Stomach (tissue), 9 donors: ENCODE results near the gene NKTR. TPM values are rescaled to one million over a fixed set of nuclear protein-coding genes. Genes with fewer than 3 reads are reported as not detected.

ENCODE experiments used
- DNase-seq, 2 donors: peaks; one replicate each; pipeline versions ENCODE4 v3.0.0 to v3.0.0-alpha.2; 2013 to 2019
- H3K27ac ChIP-seq, 5 donors: fragments of 200-600 bp in 4 of 5; sonication (generic) in 4 of 5; one replicate each; pipeline ENCODE4 v1.5.1; 2013 to 2019; ENCODE audit warnings: mild to moderate bottlenecking in 1 of 5, moderate library complexity in 1 of 5
- H3K27me3 ChIP-seq, 3 donors: fragments of 200-600 bp; sonication (generic); one replicate each; pipeline ENCODE4 v1.5.1; 2017 to 2019; ENCODE audit warnings: mixed run types in 1 of 3
- H3K36me3 ChIP-seq, 4 donors: fragments of 200-600 bp; sonication (generic); 1 replicate in 3 of 4; 2 replicates in 1 of 4; pipeline ENCODE4 v1.5.1; 2016 to 2019
- H3K4me1 ChIP-seq, 4 donors: fragments of 200-600 bp; sonication (generic); one replicate each; pipeline ENCODE4 v1.5.1; 2016 to 2019
- H3K4me3 ChIP-seq, 4 donors: fragments of 200-600 bp; sonication (generic) in 3 of 4; one replicate each; pipeline ENCODE4 v1.5.1; 2016 to 2019; ENCODE audit warnings: mild to moderate bottlenecking in 1 of 4
- H3K9me3 ChIP-seq, 4 donors: fragments of 200-600 bp; sonication (generic); one replicate each; pipeline ENCODE4 v1.5.1; 2016 to 2019
- CTCF ChIP-seq, 7 experiments: fragments of 450-650 bp in 4 of 7; fragments of 200-600 bp in 3 of 7; sonication (generic) in 3 of 7; IDR thresholded peaks; one replicate each; pipeline ENCODE4 v1.5.1; 2016 to 2019; ENCODE audit warnings: antibody characterized with exemption in 7 of 7, control low read depth in 2 of 7, mild to moderate bottlenecking in 1 of 7
- EP300 ChIP-seq: sonication (generic); formaldehyde crosslinking; IDR thresholded peaks from one replicate; pipeline ENCODE4 v1.6.1; 2017; ENCODE audit warnings: antibody characterized with exemption
- POLR2A ChIP-seq, 4 donors: fragments of 450-650 bp; IDR thresholded peaks; one replicate each; pipeline ENCODE4 v1.6.1; 2016; ENCODE audit warnings: antibody characterized with exemption in 4 of 4, control low read depth in 2 of 4, mild to moderate bottlenecking in 1 of 4, moderate library complexity in 1 of 4
- POLR2AphosphoS5 ChIP-seq, 3 donors: sonication (generic); formaldehyde crosslinking; IDR thresholded peaks; one replicate each; pipeline ENCODE4 v1.6.1; 2016; ENCODE audit warnings: antibody characterized with exemption in 3 of 3
- WGBS, 5 donors: extraction: QIAGEN DNeasy Blood & Tissue Kit in 3 of 5; methylation state at CpG; one replicate each; pipeline versions ENCODE4 v1.1.5 to v1.1.7; 2013 to 2018; 5-methylcytosine and 5-hydroxymethylcytosine counted together
- intact Hi-C: fragments of 100-400 bp; cut with DNase I; formaldehyde crosslinking; loops from one replicate; pipeline ENCODE4 v1.15.1; 2023; ENCODE audit warnings: low total_unique reads
- polyA plus RNA-seq, 3 donors: library from polyadenylated mRNA; stranded (reverse); fragments of 200-250 nt; gene quantifications; one replicate each; pipeline ENCODE4 v1.2.3, GENCODE V29; 2013
- total RNA-seq, 5 donors: library from RNA; depleted of rRNA; stranded (reverse); fragments of >200 nt; gene quantifications; one replicate each; pipeline versions ENCODE4 v1.1.0 to v1.2.3, GENCODE V29; 2014 to 2016
- donor health status: healthy with polysubstance abuse.
- donor health status: Bipolar disorder and iron deficiency.
- donor health status: healthy.

The NKTR gene
- total and polyA plus RNA-seq, 8 donors, result 3.8 to 488 (median 106) TPM

GRCh38 chr3:42631620-42632019 is 31.1 kb downstream of the NKTR start:
- H3K36me3 ChIP-seq, result peaks cover 52 to 90% (median 80%) of the 10 kb centered on the region in 4 donors

DNA sequence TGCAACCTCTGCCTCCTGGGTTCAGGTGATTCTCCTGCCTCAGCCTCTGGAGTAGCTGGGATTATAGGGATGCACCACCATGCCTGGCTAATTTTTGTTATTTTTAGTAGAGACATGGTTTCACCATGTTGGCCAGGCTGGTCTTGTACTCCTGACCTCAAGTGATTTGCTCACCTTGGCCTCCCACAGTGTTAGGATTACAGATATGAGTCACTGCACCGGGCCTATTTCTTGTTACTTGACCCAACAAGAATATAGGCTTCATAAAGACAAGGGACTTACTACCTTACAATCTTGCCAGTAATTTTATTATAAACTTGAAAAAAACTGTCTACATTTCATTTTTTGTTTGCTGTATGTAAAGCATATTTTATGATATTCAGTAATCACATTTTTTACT is 31.7 kb downstream of the NKTR start:
- DNase-seq, result no peak
- Histone ChIP-seq H3K4me1 (peaks cover 0 to 4% (median 0%) of the 10 kb centered on the region in 4 donors), H3K36me3 (peaks cover 57 to 93% (median 85%) of the 10 kb centered on the region in 4 donors), H3K9me3 (no peaks in the 10 kb centered on the region), H3K27me3 (no peaks in the 10 kb centered on the region), H3K4me3 (no peak overlapping the region), H3K27ac (no peak overlapping the region)
- TF ChIP-seq CTCF (IDR thresholded peaks at IDR 0.05) (no peak), EP300 (no peak), POLR2AphosphoS5 (IDR thresholded peaks at IDR 0.05) (no peak), POLR2A (IDR thresholded peaks at IDR 0.05) (no peak)
- WGBS, 5 donors, result 38 to 69% (median 53%) methylated on average over 1 of the region's 1 CpG
- intact Hi-C loops, result no loop called here

More at GRCh38 chr3:42631620-42632019, 31.1 kb downstream of the NKTR start:
- Histone ChIP-seq H3K9me3 (no peaks in the 10 kb centered on the region), H3K27me3 (no peaks in the 10 kb centered on the region), H3K27ac (no peak overlapping the region), H3K4me1 (peaks cover 0 to 4% (median 0%) of the 10 kb centered on the region in 4 donors), H3K4me3 (no peak overlapping the region)
- no peak for DNase-seq
- intact Hi-C loops, result no loop called here
- TF ChIP-seq EP300 (no peak), CTCF (IDR thresholded peaks at IDR 0.05) (no peak), POLR2A (IDR thresholded peaks at IDR 0.05) (no peak), POLR2AphosphoS5 (IDR thresholded peaks at IDR 0.05) (no peak)
- WGBS, 5 donors, result 93 to 97% (median 95%) methylated on average over 2 of the region's 2 CpGs

DNA sequence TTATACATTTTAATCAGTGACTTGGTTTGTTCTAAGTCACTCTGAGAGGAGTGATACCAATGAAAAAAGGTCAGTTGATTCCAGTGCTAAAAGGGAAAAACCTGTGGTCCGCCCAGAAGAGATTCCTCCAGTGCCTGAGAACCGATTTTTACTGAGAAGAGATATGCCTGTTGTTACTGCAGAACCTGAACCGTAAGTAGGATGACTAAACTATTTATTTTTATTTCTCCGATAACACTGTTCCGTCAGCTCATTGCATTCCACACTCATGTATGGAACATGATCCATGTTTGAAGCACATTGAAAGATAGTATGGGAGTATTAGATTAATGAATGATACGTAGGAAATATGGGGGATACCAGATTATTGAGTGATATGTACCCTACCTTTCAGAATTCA is 33.1 kb downstream of the NKTR start:
- Histone ChIP-seq H3K4me1 (peaks cover 0 to 7% (median 0%) of the 10 kb centered on the region in 4 donors), H3K27ac (no peak overlapping the region), H3K36me3 (peaks cover 71 to 93% (median 89%) of the 10 kb centered on the region in 4 donors), H3K9me3 (no peaks in the 10 kb centered on the region), H3K4me3 (no peak overlapping the region), H3K27me3 (no peaks in the 10 kb centered on the region)
- intact Hi-C loops, result no loop called here
- TF ChIP-seq POLR2A (IDR thresholded peaks at IDR 0.05) (no peak), CTCF (IDR thresholded peaks at IDR 0.05) (no peak)
- 81 to 89% (median 83%) methylated on average over 6 of the region's 6 CpGs for WGBS, 5 donors
- no peak for DNase-seq

- WGBS, 5 donors, result 79 to 92% (median 91%) methylated on average over 2 of the region's 2 CpGs
- TF ChIP-seq EP300, result no peak
- peaks cover 81 to 100% (median 100%) of the 10 kb centered on the region in 4 donors for H3K36me3 ChIP-seq
- DNase-seq, result no peak
- intact Hi-C loops, result no loop called here
- no peaks in the 10 kb centered on the region for H3K9me3 ChIP-seq
- H3K4me3 ChIP-seq, result no peak overlapping the region
- peaks cover 0 to 12% (median 4%) of the 10 kb centered on the region in 4 donors for H3K4me1 ChIP-seq
- no peaks in the 10 kb centered on the region for H3K27me3 ChIP-seq
- H3K27ac ChIP-seq, result no peak overlapping the region
Observed at GRCh38 chr3:42635111-42635510, 34.6 kb downstream of the NKTR start.

GRCh38 chr3:42637001-42637400 is 36.5 kb downstream of the NKTR start:
- intact Hi-C loops, result no loop called here
- H3K4me1 ChIP-seq, result peaks cover 0 to 12% (median 3%) of the 10 kb centered on the region in 4 donors
- H3K27ac ChIP-seq, result no peak overlapping the region
- WGBS, 5 donors, result 85 to 95% (median 90%) methylated on average over 6 of the region's 6 CpGs
- no peak for TF ChIP-seq POLR2A (IDR thresholded peaks at IDR 0.05)
- TF ChIP-seq POLR2AphosphoS5 (IDR thresholded peaks at IDR 0.05), result no peak
- TF ChIP-seq CTCF (IDR thresholded peaks at IDR 0.05), result no peak
- no peak for TF ChIP-seq EP300
- no peak for DNase-seq
- no peaks in the 10 kb centered on the region for H3K27me3 ChIP-seq
- peaks cover 80 to 100% (median 100%) of the 10 kb centered on the region in 4 donors for H3K36me3 ChIP-seq
- H3K9me3 ChIP-seq, result no peaks in the 10 kb centered on the region
- no peak overlapping the region for H3K4me3 ChIP-seq
